ENCODE data around the gene BID. TPM values are rescaled to one million over a fixed set of nuclear protein-coding genes. Genes with fewer than 3 reads are reported as not detected.

Gene BID
- total RNA-seq, 4 donors from 2014 or later: 4.6 to 18.3 (median 14.9) TPM

DNA sequence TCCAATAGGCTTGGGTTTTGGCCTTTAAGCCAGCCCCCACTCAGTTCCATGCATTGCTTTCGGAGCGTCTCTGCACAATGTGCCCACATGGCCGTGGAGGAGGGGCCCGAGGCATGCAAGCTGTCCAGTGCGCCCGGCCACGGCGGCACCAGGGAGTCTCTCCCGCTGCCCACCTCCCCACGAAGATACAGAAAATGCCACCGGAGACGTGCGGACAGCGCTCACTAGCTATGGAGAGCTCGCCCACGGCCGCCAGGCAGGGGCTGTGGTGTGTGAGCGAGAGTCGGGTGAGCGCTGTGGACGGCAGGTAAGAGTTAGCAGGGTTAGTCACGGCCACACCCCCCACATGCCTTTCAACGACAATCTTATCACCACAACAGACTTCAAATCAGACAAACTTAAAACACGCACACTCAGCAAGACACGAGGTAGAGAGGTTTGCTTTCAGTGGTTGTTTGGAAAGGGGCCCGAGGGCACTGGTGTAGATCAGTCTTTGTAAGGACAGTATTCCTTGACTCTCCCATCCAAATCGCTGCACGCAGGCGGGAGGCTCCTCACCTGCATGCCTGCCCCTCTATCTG lies 18.7 kb upstream of the BID start:
- peak; percentile 25 to 39 for DNase-seq
- no peaks in the 10 kb centered on the region for H3K4me1 ChIP-seq
- peaks cover 3 to 10% of the 10 kb centered on the region in 2 donors for H3K36me3 ChIP-seq
- no peaks in the 10 kb centered on the region for H3K9me3 ChIP-seq
- 72 to 79% methylated on average over 18 of the region's 29 CpGs for WGBS, 2 donors
- no peaks in the 10 kb centered on the region for H3K27me3 ChIP-seq
- TF ChIP-seq POLR2A (IDR thresholded peaks at IDR 0.05): no peak
- TF ChIP-seq, protein P1, sequence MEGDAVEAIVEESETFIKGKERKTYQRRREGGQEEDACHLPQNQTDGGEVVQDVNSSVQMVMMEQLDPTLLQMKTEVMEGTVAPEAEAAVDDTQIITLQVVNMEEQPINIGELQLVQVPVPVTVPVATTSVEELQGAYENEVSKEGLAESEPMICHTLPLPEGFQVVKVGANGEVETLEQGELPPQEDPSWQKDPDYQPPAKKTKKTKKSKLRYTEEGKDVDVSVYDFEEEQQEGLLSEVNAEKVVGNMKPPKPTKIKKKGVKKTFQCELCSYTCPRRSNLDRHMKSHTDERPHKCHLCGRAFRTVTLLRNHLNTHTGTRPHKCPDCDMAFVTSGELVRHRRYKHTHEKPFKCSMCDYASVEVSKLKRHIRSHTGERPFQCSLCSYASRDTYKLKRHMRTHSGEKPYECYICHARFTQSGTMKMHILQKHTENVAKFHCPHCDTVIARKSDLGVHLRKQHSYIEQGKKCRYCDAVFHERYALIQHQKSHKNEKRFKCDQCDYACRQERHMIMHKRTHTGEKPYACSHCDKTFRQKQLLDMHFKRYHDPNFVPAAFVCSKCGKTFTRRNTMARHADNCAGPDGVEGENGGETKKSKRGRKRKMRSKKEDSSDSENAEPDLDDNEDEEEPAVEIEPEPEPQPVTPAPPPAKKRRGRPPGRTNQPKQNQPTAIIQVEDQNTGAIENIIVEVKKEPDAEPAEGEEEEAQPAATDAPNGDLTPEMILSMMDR (IDR thresholded peaks at IDR 0.05): no peak
- no peak overlapping the region for H3K4me3 ChIP-seq (replicated peaks in 1 of 3)
- intact Hi-C loops (cut with DNase I): no loop called here
- no peak overlapping the region for H3K27ac ChIP-seq

DNA sequence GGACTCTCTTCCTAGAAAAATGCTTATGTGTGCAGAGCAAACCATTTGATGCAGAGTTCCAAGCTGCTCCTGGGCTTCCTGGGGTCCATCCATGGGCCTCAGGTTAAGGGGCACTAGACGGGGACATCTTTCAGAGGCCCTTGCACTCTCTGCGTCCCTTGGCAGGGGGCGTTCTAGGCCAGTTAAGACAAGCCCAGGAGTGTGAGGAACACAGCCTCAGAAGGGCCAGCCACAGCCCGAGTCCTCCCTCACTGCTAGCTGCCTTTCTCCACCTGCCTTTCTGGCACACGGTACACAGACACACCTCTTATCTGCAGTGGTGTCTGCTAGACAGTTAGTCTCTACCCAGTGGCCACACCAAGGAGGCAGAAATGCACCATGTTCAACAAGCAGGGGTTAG lies 18.0 kb upstream of the BID start:
- DNase-seq: no peak
- Histone ChIP-seq H3K27ac (no peak overlapping the region), H3K27me3 (no peaks in the 10 kb centered on the region), H3K9me3 (no peaks in the 10 kb centered on the region), H3K4me1 (no peaks in the 10 kb centered on the region), H3K4me3 (replicated peaks in 1 of 3) (no peak overlapping the region), H3K36me3 (peaks cover 3 to 10% of the 10 kb centered on the region in 2 donors)
- intact Hi-C loops (cut with DNase I): no loop called here
- TF ChIP-seq, protein P1 (IDR thresholded peaks at IDR 0.05): no peak
- no peak for TF ChIP-seq POLR2A (IDR thresholded peaks at IDR 0.05)
- 59 to 76% methylated on average over 4 to 5 of the region's 5 CpGs for WGBS, 2 donors

DNA sequence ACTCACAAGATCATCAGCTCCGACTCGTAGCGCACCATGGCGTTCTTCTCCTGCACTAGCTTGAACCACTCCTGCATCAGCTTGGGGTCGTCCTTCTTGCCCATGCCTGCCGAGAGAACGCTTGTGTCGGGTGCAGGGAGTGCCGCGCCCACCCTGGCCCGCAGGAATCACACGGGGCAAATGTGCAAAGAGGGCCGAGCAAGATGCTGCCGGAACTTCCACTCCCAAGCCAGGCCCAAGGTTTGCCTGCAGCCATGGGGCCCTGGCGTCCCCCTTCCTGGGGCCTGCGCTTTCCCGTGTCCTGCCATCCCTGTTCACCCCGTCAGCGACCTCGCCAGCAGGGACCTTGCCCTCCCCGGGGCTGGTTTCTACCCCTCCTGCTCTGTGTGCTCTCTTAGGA lies 16.9 kb upstream of the BID start:
- no peaks in the 10 kb centered on the region for H3K27me3 ChIP-seq
- TF ChIP-seq, protein P1 (IDR thresholded peaks at IDR 0.05): no peak
- TF ChIP-seq POLR2A (IDR thresholded peaks at IDR 0.05): no peak
- no peak overlapping the region for H3K27ac ChIP-seq
- DNase-seq: no peak
- 98 to 99% methylated on average over 17 to 20 of the region's 21 CpGs for WGBS, 2 donors
- H3K9me3 ChIP-seq: no peaks in the 10 kb centered on the region
- H3K4me3 ChIP-seq (replicated peaks in 1 of 3): no peak overlapping the region
- intact Hi-C loops (cut with DNase I): no loop called here
- H3K4me1 ChIP-seq: no peaks in the 10 kb centered on the region
- H3K36me3 ChIP-seq: peaks cover 3 to 10% of the 10 kb centered on the region in 2 donors

DNA sequence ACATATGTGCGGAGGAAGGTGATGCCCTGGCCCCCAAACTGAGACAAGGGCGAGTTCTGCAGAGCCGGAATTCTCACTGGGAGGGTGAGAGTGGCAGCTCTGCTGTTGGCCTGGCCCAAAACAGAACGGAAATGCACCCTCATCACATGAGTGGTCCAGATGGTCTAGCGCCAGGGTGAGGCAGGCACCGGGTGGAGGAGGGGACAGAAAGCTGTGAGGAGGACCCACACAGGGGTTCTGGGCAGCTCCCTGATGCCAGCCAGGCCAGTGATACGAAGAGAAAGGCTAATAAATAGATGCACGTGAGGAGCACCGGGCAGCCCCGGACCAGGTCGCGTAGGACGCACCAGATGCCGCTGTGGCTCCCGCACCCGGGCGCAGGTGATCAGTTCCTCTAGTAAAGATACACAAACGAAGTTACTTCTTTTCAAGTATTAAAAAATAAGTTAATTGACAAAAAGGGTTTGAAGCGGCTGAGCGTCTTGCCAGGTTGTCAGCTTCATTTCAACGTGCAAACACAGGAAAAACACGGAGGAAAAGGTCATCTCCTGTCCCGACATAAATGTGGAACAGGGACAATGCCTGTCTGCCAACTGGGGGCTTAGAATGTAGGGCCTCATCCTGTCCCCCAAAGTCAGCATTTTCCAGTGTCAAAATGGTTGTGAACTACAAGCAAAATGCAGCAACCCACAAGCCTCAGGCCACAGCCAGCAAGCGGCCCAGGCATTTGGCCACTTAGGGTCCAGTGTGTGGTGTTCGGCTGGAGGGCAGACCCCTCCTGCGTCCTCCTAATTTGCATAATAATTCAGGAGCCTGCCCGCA lies 15.3 kb upstream of the BID start:
- H3K9me3 ChIP-seq: no peaks in the 10 kb centered on the region
- no peak overlapping the region for H3K4me3 ChIP-seq (replicated peaks in 1 of 3)
- no peak for TF ChIP-seq POLR2A (IDR thresholded peaks at IDR 0.05)
- TF ChIP-seq, protein P1 (IDR thresholded peaks at IDR 0.05): no peak
- H3K27ac ChIP-seq: no peak overlapping the region
- no peaks in the 10 kb centered on the region for H3K4me1 ChIP-seq
- WGBS, 2 donors: 94 to 96% methylated on average over 27 of the region's 27 CpGs
- DNase-seq: no peak
- no peaks in the 10 kb centered on the region for H3K27me3 ChIP-seq
- peaks cover 3 to 10% of the 10 kb centered on the region in 2 donors for H3K36me3 ChIP-seq
- intact Hi-C loops (cut with DNase I): no loop called here
